T1000 (cell line): Measurements from ENCODE around the gene SYCP2L.
"Not testable (repeated sequence)": the region's sequence is repeated elsewhere in the genome, so short reads cannot be mapped to it uniquely, and the experiment has no call there.

Experiments used
- DNase-seq: peaks from one replicate; lab custom pipeline; 2025; ENCODE audit warnings: mixed read lengths; lab: John Stamatoyannopoulos, UW

The SYCP2L gene

GRCh38 chr6:10956776-10957175 lies 69.9 kb downstream of the SYCP2L start:
- DNase-seq = no peak

GRCh38 chr6:10957414-10957886 lies 70.6 kb downstream of the SYCP2L start:
- no peak for DNase-seq

- no peak for DNase-seq
These were observed 73.3 kb downstream of the SYCP2L start for GRCh38 chr6:10960171-10960570.

- no peak for DNase-seq
These were observed 75.0 kb downstream of the SYCP2L start for GRCh38 chr6:10961837-10962236.

GRCh38 chr6:10962673-10963072 lies 75.8 kb downstream of the SYCP2L start:
- no peak for DNase-seq

- DNase-seq = no peak
These were observed 76.3 kb downstream of the SYCP2L start for GRCh38 chr6:10963113-10963512.

GRCh38 chr6:10964684-10965083 lies 77.8 kb downstream of the SYCP2L start:
- DNase-seq = no peak

GRCh38 chr6:10968776-10969175 lies 81.9 kb downstream of the SYCP2L start:
- DNase-seq = no peak

- no peak for DNase-seq
These were observed 83.9 kb downstream of the SYCP2L start for GRCh38 chr6:10970731-10971130.

GRCh38 chr6:10972196-10972595 lies 85.3 kb downstream of the SYCP2L start:
- no peak for DNase-seq

GRCh38 chr6:10976571-10976970 lies 89.7 kb downstream of the SYCP2L start:
- no peak for DNase-seq

GRCh38 chr6:10977231-10977968 lies 90.5 kb downstream of the SYCP2L start:
- no peak for DNase-seq

GRCh38 chr6:10979603-10980002 lies 92.8 kb downstream of the SYCP2L start:
- no peak for DNase-seq

- DNase-seq = no peak
These were observed 94.6 kb downstream of the SYCP2L start for GRCh38 chr6:10981409-10981808.

- not testable (repeated sequence) for DNase-seq
These were observed 98.1 kb downstream of the SYCP2L start for GRCh38 chr6:10984959-10985358.

GRCh38 chr6:10989587-10989986 lies 102.7 kb downstream of the SYCP2L start:
- no peak for DNase-seq

GRCh38 chr6:10991115-10991514 lies 104.3 kb downstream of the SYCP2L start:
- DNase-seq = no peak

GRCh38 chr6:10993896-10994295 lies 107.0 kb downstream of the SYCP2L start:
- DNase-seq = no peak

GRCh38 chr6:10995114-10995707 lies 108.4 kb downstream of the SYCP2L start:
- DNase-seq = no peak

- DNase-seq = no peak
These were observed 113.1 kb downstream of the SYCP2L start for GRCh38 chr6:10999994-11000393.

GRCh38 chr6:11002176-11002575 lies 115.3 kb downstream of the SYCP2L start:
- no peak for DNase-seq

- not testable (repeated sequence) for DNase-seq
These were observed 116.4 kb downstream of the SYCP2L start for GRCh38 chr6:11003297-11003696.

GRCh38 chr6:11006061-11006460 lies 119.2 kb downstream of the SYCP2L start:
- DNase-seq = no peak
